HepG2 (cell line): ENCODE measurements around the gene HDAC4. TPM values are rescaled to one million over a fixed set of nuclear protein-coding genes. Genes with fewer than 3 reads are reported as not detected.
A peak's percentile ranks its signal among the peaks of the same experiment; 100 is the strongest.

Experiments used
- ATAC-seq: fragments of 200-7000 bp; cut with Tn5 transposase; 3 replicates; pipeline ENCODE4 v1.9.1; 2020; ENCODE audit warnings: mild to moderate bottlenecking, moderate library complexity
- BruUV-seq: library from RNA; stranded (reverse); fragments of 400-500 nt; replicated peaks from 2 replicates; lab custom pipeline; 2021; lab: Mats Ljungman, UMichigan
- CTCF ChIA-PET: fragments of 300-600 bp; formaldehyde crosslinking; extraction: SDS; loops from one replicate; lab custom pipeline; 2021; ENCODE audit warnings: low total read pairs, inconsistent platforms, low intra/inter-chr PET ratio; lab: Yijun Ruan, JAX
- POLR2A ChIA-PET: fragments of 350-600 bp; sonication (Branson Sonifier 250); formaldehyde crosslinking; loops from one replicate; lab custom pipeline; 2020; ENCODE audit warnings: antibody characterized with exemption, inconsistent platforms; lab: Yijun Ruan, JAX
- DNase-seq: peaks from one replicate; pipeline ENCODE4 v3.0.0-alpha.2; 2015; ENCODE audit warnings: low spot score
- FAIRE-seq: peaks from 3 replicates; lab custom pipeline; 2011; peaks lifted over from hg19 to GRCh38; lab: Jason Lieb, UNC
- H2AFZ ChIP-seq: one replicate; pipeline ENCODE4 v1.6.1; 2011; ENCODE audit warnings: low read length, inconsistent platforms
- H3K27ac ChIP-seq: fragments of 300-600 bp; 3 replicates; pipeline ENCODE4 v1.8.0; 2011; ENCODE audit warnings: mixed run types, mild to moderate bottlenecking, mixed read lengths, low read length, inconsistent platforms; ENCODE audit not compliant: insufficient read depth; ENCODE audit errors: extremely low read length
- H3K27me3 ChIP-seq, 2 experiments: fragments of 200-600 bp in 1 of 2; 2 replicates in 1 of 2; 3 replicates in 1 of 2; pipeline versions ENCODE4 v1.6.0 to v1.8.0; 2011; ENCODE audit warnings: low read length in 2 of 2, mild to moderate bottlenecking in 2 of 2, moderate library complexity in 2 of 2, inconsistent platforms in 1 of 2; ENCODE audit not compliant: insufficient read depth in 2 of 2, control insufficient read depth in 1 of 2
- H3K36me3 ChIP-seq, 2 experiments: fragments of 200-600 bp in 1 of 2; replicated peaks in 1 of 2; 2 replicates in 1 of 2; 3 replicates in 1 of 2; pipeline versions ENCODE4 v1.5.1 to v1.8.0; 2011; ENCODE audit warnings: low read length in 2 of 2, inconsistent platforms in 1 of 2; ENCODE audit not compliant: insufficient read depth in 2 of 2, control insufficient read depth in 1 of 2
- H3K4me1 ChIP-seq: 2 replicates; pipeline ENCODE4 v1.5.1; 2012; ENCODE audit warnings: low read length, inconsistent platforms; ENCODE audit not compliant: insufficient read depth
- H3K4me2 ChIP-seq: 2 replicates; pipeline ENCODE4 v1.6.0; 2011; ENCODE audit warnings: low read depth, low read length, inconsistent platforms
- H3K4me3 ChIP-seq, 3 experiments: fragments of 200-600 bp in 1 of 3; sonication (generic), shearing (Covaris generic) in 1 of 3; replicated peaks in 1 of 3; 2 replicates each; pipeline ENCODE4 v1.5.1; 2011 to 2016; ENCODE audit warnings: low read length in 3 of 3, inconsistent platforms in 2 of 3, low read depth in 2 of 3, mild to moderate bottlenecking in 2 of 3, control low read depth in 1 of 3, mixed read lengths in 1 of 3; ENCODE audit not compliant: insufficient read depth in 1 of 3
- H3K79me2 ChIP-seq: one replicate; pipeline ENCODE4 v1.6.1; 2011; ENCODE audit warnings: low read length, inconsistent platforms; ENCODE audit not compliant: insufficient read depth
- H3K9ac ChIP-seq: 2 replicates; pipeline ENCODE4 v1.6.0; 2011; ENCODE audit warnings: mild to moderate bottlenecking, low read depth, low read length, inconsistent platforms; ENCODE audit not compliant: insufficient read depth
- H3K9me3 ChIP-seq: 2 replicates; pipeline ENCODE4 v1.5.1; 2012; ENCODE audit warnings: mild to moderate bottlenecking, low read length
- H4K20me1 ChIP-seq: 2 replicates; pipeline ENCODE4 v1.6.0; 2011; ENCODE audit warnings: inconsistent platforms, mild to moderate bottlenecking, low read length, moderate library complexity; ENCODE audit not compliant: insufficient read depth
- ZNF180 ChIP-seq: sonication (generic); formaldehyde crosslinking; IDR thresholded peaks from 2 replicates; pipeline ENCODE4 v1.4.0; 2020; ENCODE audit warnings: low read depth, missing genetic modification reagents, borderline replicate concordance
- ZNF629 ChIP-seq: sonication (generic); formaldehyde crosslinking; conservative IDR thresholded peaks from 2 replicates; pipeline ENCODE4 v1.5.0; 2020; ENCODE audit warnings: missing genetic modification reagents
- WGBS: methylation state at CpG from one replicate; pipeline ENCODE4 v1.1.6; 2017; ENCODE audit warnings: low lambda C conversion rate; 5-methylcytosine and 5-hydroxymethylcytosine counted together
- in situ Hi-C: cut with HindIII; loops from 2 replicates; pipeline ENCODE4 v1.10.0; 2017; ENCODE audit warnings: low pct_unique_long_range_greater_than_20kb; ENCODE audit not compliant: extremely low pct_ligation_motif_present
- intact Hi-C: fragments of 100-400 bp; cut with micrococcal nuclease; formaldehyde crosslinking; loops from one replicate; pipeline ENCODE4 v1.10.0; 2022; ENCODE audit not compliant: unreplicated experiment
- polyA plus RNA-seq, 8 experiments: library from polyadenylated mRNA; depleted of rRNA in 3 of 8; stranded (reverse) in 7 of 8; unstranded in 1 of 8; fragments of >200 nt; fragmentation: Illumina TruSeq in 4 of 8; extraction: Trizol in 4 of 8; gene quantifications; 2 replicates each; pipeline versions ENCODE4 v1.2.1 to v1.2.3, GENCODE V29; 2011 to 2016; ENCODE audit warnings: low read depth in 4 of 8, missing spikeins in 1 of 8, mixed read lengths in 1 of 8; ENCODE audit not compliant: insufficient read depth in 1 of 8
- total RNA-seq, 5 experiments: library from RNA; depleted of rRNA; stranded (reverse); fragments of >200 nt; fragmentation: Illumina TruSeq; extraction: Trizol; gene quantifications; 2 replicates each; pipeline ENCODE4 v1.2.3, GENCODE V29; 2016; ENCODE audit warnings: low read depth in 1 of 5
- TF ChIP-seq, protein P1 (sequence below): sonication (generic); formaldehyde crosslinking; IDR thresholded peaks from 2 replicates; pipeline ENCODE4 v1.4.0; 2020; ENCODE audit warnings: mild to moderate bottlenecking, missing genetic modification reagents
- TF ChIP-seq, protein P2 (sequence below): sonication (generic); formaldehyde crosslinking; IDR thresholded peaks from 2 replicates; pipeline ENCODE4 v1.8.1; 2023; ENCODE audit warnings: missing genetic modification reagents, inconsistent platforms, borderline replicate concordance
- TF ChIP-seq, protein P3 (sequence below): sonication (generic); formaldehyde crosslinking; IDR thresholded peaks from 2 replicates; pipeline ENCODE4 v1.5.1; 2020; ENCODE audit warnings: mild to moderate bottlenecking, missing genetic modification reagents, moderate library complexity

The HDAC4 gene
- total and polyA plus RNA-seq, 2 of the 13 experiments (the other 11 are each of a cell fraction or from before 2014, with no cell fraction given): 10.1 to 11.5 TPM

DNA sequence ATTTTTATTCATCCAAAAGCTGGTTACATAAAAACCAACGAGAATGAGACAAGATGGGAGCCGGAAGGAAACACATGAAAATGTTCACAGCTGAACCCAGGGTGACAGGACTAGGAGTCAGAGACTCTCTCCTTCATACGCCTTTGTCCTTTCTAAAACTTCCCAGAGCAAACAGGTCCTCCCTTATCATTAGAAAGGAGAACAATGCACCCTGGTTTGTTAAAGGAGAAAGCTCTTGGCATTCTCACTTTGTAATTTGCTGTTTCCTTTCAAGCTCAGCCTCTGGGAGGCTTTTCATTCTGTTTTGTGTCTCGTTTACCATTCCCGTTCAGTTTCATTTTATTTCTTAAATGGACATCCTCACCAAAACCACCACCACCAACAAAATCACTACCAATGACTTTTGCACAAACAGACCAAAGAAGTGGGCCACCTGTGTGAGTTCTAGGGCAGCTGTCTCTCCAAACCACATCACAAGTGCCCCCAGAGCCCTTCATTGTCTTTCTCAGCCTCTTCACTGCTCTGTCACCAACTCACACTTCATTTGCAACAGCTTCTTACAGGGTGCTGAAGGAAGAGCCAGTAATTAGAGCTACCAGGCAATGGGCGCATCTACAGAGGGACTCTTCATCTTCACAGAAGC, 105.3 kb downstream of the HDAC4 start:
- ChIA-PET CTCF (no interaction called here), POLR2A (interaction anchor here (2.4 to 2.5 kb wide), 2 partner anchors 10 to 105 kb away, joined by 8 to 23 read pairs; partner anchors contain the start of gene HDAC4)
- Histone ChIP-seq H3K4me2 (peak overlapping the region; percentile 91), H3K4me1 (peaks cover 73% of the 10 kb centered on the region), H3K9me3 (no peaks in the 10 kb centered on the region), H3K36me3 (no peaks in the 10 kb centered on the region), H3K4me3 (peak overlapping the region in 2 of 3 experiments; percentile 38 to 71; a peak in 3 of 6 replicates), H4K20me1 (peaks cover 82% of the 10 kb centered on the region), H3K27ac (peak overlapping the region; percentile 67), H3K27me3 (no peaks in the 10 kb centered on the region), H2AFZ (no peak overlapping the region), H3K9ac (peak overlapping the region; percentile 37; the same call in 1 of the 2 replicates), H3K79me2 (peaks cover 54% of the 10 kb centered on the region)
- BruUV-seq: no TSS peak
- intact Hi-C loops: loop anchor here (1.0 to 10.0 kb wide), 2 partner anchors 72 to 109 kb away; partner anchors contain the start of gene HDAC4
- ATAC-seq (no peak), DNase-seq (no peak), FAIRE-seq (no peak)
- TF ChIP-seq, protein P1, sequence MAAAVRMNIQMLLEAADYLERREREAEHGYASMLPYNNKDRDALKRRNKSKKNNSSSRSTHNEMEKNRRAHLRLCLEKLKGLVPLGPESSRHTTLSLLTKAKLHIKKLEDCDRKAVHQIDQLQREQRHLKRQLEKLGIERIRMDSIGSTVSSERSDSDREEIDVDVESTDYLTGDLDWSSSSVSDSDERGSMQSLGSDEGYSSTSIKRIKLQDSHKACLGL (CRISPR knock-in tag): 0 out of 2 replicates have a peak, but pooled peaks have one; percentile 18
- TF ChIP-seq, protein P2, sequence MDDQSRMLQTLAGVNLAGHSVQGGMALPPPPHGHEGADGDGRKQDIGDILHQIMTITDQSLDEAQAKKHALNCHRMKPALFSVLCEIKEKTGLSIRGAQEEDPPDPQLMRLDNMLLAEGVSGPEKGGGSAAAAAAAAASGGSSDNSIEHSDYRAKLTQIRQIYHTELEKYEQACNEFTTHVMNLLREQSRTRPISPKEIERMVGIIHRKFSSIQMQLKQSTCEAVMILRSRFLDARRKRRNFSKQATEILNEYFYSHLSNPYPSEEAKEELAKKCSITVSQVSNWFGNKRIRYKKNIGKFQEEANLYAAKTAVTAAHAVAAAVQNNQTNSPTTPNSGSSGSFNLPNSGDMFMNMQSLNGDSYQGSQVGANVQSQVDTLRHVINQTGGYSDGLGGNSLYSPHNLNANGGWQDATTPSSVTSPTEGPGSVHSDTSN (CRISPR knock-in tag): no peak
- in situ Hi-C loops: no loop called here
- 77% methylated on average over 6 of the region's 6 CpGs for WGBS

DNA sequence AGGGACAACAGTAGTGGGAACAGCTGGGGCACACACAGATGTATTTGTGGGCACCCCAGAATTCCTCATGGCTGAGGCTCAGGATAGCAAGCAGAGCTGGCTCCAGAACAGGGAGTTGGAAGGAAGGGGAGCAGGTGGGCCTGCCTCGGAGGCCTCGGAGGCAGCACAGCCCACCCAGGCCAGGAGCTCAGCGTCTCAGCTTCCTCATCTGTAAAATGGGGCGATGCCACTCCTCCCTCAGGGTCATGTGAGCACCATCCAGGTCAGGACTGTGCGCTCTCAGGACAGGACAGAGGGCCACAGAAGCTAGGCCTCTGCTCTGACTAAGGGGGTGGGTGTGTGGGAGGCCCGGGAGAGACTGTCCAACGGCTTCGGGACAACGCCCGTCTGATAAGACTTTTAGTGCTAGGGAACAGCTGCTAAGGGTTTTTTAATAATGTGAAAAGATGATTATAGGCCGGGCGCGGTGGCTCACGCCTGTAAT, 106.2 kb downstream of the HDAC4 start:
- CTCF ChIA-PET: no interaction called here
- H3K9ac ChIP-seq: no peak overlapping the region
- intact Hi-C loops: loop anchor here (10.0 kb wide), 1 partner anchor 110 kb away; the partner anchor contains the start of gene HDAC4
- WGBS: 95% methylated on average over 9 of the region's 14 CpGs
- no peak overlapping the region for H3K4me2 ChIP-seq
- no peaks in the 10 kb centered on the region for H3K9me3 ChIP-seq
- TF ChIP-seq, protein P3, sequence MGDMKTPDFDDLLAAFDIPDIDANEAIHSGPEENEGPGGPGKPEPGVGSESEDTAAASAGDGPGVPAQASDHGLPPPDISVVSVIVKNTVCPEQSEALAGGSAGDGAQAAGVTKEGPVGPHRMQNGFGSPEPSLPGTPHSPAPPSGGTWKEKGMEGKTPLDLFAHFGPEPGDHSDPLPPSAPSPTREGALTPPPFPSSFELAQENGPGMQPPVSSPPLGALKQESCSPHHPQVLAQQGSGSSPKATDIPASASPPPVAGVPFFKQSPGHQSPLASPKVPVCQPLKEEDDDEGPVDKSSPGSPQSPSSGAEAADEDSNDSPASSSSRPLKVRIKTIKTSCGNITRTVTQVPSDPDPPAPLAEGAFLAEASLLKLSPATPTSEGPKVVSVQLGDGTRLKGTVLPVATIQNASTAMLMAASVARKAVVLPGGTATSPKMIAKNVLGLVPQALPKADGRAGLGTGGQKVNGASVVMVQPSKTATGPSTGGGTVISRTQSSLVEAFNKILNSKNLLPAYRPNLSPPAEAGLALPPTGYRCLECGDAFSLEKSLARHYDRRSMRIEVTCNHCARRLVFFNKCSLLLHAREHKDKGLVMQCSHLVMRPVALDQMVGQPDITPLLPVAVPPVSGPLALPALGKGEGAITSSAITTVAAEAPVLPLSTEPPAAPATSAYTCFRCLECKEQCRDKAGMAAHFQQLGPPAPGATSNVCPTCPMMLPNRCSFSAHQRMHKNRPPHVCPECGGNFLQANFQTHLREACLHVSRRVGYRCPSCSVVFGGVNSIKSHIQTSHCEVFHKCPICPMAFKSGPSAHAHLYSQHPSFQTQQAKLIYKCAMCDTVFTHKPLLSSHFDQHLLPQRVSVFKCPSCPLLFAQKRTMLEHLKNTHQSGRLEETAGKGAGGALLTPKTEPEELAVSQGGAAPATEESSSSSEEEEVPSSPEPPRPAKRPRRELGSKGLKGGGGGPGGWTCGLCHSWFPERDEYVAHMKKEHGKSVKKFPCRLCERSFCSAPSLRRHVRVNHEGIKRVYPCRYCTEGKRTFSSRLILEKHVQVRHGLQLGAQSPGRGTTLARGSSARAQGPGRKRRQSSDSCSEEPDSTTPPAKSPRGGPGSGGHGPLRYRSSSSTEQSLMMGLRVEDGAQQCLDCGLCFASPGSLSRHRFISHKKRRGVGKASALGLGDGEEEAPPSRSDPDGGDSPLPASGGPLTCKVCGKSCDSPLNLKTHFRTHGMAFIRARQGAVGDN (CRISPR knock-in tag): peak; percentile 33
- TF ChIP-seq ZNF180 (CRISPR knock-in tag): no peak
- TF ChIP-seq ZNF629 (CRISPR knock-in tag): peak; percentile 60
- no peaks in the 10 kb centered on the region for H3K27me3 ChIP-seq
- no TSS peak for BruUV-seq
- ATAC-seq (no peak), DNase-seq (no peak), FAIRE-seq (no peak)
- POLR2A ChIA-PET: no interaction called here
- peaks cover 64% of the 10 kb centered on the region for H3K4me1 ChIP-seq
- H3K36me3 ChIP-seq: no peaks in the 10 kb centered on the region
- no peak overlapping the region for H3K27ac ChIP-seq
- no peak overlapping the region for H3K4me3 ChIP-seq
- in situ Hi-C loops: no loop called here
- H3K79me2 ChIP-seq: peaks cover 61% of the 10 kb centered on the region
- peaks cover 74% of the 10 kb centered on the region for H4K20me1 ChIP-seq
- H2AFZ ChIP-seq: no peak overlapping the region
